ENCODE measurements around the gene ARHGAP8. TPM values are rescaled to one million over a fixed set of nuclear protein-coding genes. Genes with fewer than 3 reads are reported as not detected.
"Not testable (repeated sequence)": the region's sequence is repeated elsewhere in the genome, so short reads cannot be mapped to it uniquely, and the experiment has no call there.

The ARHGAP8 gene
- total RNA-seq, 2 donors from 2014 or later, result 2.3 TPM; not detected in 1

DNA sequence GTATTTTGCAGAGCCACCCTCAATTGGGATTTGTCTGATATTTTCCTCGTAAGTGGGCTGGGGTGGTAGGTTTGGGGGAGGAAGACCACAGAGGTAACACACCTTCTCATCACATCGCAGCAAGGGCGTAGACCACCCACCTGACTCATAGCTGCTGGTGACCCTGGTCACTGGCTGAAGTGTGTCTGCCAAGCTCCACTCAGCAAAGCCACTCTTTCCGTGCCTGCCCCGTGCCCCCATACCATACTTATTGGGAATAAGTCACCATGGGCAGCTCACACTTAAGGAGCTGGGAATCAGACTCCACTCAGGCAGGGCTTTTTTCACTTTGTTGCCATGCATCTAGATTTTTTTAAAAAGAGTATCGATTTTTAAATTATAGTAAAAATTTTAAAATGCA, 145.9 kb downstream of the ARHGAP8 start:
- Mint-ChIP-seq H3K9me3 (peaks cover 11% of the 10 kb centered on the region), H3K4me1 (no peaks in the 10 kb centered on the region), H3K4me3 (no peak overlapping the region), H3K36me3 (ENCODE audit: low read depth) (no peaks in the 10 kb centered on the region), H3K27me3 (peaks cover 12% of the 10 kb centered on the region), H3K27ac (no peak overlapping the region)
- ATAC-seq (replicated peaks), result no peak

DNA sequence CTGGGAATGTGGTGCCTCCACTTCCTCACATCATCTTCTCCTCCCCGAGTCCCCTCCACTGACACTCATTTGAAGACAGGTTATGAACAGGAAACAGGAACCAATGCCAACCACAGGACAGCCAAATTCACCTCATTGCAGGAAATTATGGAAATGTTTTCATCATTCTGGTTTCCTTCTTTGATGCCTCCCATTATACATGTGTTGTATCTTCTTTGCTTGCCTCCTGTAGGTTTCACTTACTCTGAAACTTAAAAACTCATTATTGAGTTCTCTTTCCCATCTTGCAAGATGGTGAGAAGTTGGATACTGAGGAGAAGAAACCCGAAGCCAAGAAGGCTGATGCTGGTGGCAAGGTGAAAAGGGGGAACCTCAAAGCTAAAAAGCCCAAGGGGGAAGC, 148.9 kb downstream of the ARHGAP8 start:
- Mint-ChIP-seq H3K27ac (no peak overlapping the region), H3K27me3 (peaks cover 29% of the 10 kb centered on the region), H3K4me3 (no peak overlapping the region), H3K4me1 (no peaks in the 10 kb centered on the region), H3K36me3 (ENCODE audit: low read depth) (no peaks in the 10 kb centered on the region), H3K9me3 (peaks cover 11% of the 10 kb centered on the region)
- ATAC-seq (replicated peaks), result no peak

DNA sequence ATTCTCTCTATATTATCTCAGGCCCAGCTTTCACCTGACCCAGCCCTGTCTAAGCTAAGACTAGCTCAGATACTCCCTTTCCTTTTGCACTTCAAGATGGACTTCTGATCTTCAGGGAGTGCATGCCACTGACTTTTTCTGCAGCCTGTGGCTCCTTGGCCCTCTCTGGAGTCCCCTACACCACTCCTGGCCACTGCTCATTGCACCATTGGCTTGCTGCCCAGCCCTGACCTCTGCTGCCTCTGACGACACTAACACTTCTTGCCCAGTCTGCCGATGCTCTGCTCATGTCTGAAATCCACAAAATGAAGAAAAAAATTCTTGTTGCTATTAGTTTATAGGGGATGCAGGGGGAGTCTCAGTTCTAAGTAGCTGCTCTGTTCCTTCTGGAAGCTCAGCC, 150.8 kb downstream of the ARHGAP8 start:
- H3K27ac Mint-ChIP-seq; H3K4me1 Mint-ChIP-seq; H3K4me3 Mint-ChIP-seq; ATAC-seq (replicated peaks); H3K36me3 Mint-ChIP-seq (ENCODE audit: low read depth): not testable (repeated sequence)
- peaks cover 34% of the 10 kb centered on the region for H3K27me3 Mint-ChIP-seq
- peaks cover 11% of the 10 kb centered on the region for H3K9me3 Mint-ChIP-seq

DNA sequence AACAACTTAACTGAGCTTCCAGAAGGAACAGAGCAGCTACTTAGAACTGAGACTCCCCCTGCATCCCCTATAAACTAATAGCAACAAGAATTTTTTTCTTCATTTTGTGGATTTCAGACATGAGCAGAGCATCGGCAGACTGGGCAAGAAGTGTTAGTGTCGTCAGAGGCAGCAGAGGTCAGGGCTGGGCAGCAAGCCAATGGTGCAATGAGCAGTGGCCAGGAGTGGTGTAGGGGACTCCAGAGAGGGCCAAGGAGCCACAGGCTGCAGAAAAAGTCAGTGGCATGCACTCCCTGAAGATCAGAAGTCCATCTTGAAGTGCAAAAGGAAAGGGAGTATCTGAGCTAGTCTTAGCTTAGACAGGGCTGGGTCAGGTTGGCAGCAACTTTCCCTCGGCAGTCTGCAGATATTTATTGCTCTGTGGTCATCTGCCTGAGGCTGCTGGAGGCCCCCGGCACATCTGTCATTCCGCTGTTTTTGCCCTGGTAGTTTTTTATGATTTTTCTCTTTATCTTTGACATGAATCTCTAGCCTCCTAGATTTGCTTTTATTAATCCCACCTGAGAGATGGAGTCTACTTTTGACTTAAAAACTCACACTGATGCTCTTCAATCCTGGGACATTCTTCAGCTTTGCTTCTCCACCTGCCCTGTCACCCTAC, 152.2 kb downstream of the ARHGAP8 start:
- not testable (repeated sequence) for H3K4me3 Mint-ChIP-seq
- H3K27me3 Mint-ChIP-seq, result peaks cover 32% of the 10 kb centered on the region

DNA sequence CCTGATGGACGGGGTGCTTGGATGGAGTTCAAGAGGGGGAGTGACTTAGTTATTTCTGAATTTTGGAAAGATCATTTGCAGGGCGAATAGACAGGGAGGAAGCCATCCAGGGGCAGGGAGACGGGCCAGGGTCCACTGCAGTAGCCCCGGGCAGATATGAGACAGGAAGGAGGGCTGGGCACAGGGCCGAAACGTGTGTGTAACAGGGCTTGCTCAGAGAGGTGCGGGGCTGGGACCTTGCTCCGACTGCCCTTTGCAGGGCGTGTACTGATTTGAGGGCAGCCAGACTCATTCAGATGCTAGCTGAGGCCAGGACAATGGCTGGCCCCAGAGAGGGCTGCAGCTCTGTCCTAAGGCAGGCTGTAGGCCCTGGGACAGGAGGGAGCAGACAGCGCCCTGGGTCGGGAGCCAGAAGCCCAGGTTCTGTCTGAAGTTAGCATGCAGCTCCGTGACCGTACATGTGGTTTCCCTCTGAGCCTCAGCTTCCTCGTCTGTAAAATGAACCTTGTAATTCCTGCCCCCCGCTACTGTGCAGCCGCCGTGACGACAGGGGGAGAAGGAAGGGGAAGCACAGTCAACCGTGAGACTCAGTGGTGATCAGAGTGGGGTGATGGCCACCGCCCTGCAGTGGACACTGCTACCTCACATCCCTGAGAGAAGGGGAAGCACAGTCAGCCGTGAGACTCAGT, 154.0 kb downstream of the ARHGAP8 start:
- no peak overlapping the region for H3K27ac Mint-ChIP-seq
- peaks cover 36% of the 10 kb centered on the region for H3K27me3 Mint-ChIP-seq
- no peak for ATAC-seq (replicated peaks)
- no peak overlapping the region for H3K4me3 Mint-ChIP-seq
- no peaks in the 10 kb centered on the region for H3K36me3 Mint-ChIP-seq (ENCODE audit: low read depth)
- no peaks in the 10 kb centered on the region for H3K4me1 Mint-ChIP-seq
- peaks cover 10% of the 10 kb centered on the region for H3K9me3 Mint-ChIP-seq

More for the DNA sequence above, 152.2 kb downstream of the ARHGAP8 start:
- not testable (repeated sequence) for H3K36me3 Mint-ChIP-seq (ENCODE audit: low read depth); ATAC-seq (replicated peaks); H3K27ac Mint-ChIP-seq; H3K4me1 Mint-ChIP-seq
- H3K9me3 Mint-ChIP-seq, result peaks cover 11% of the 10 kb centered on the region

DNA sequence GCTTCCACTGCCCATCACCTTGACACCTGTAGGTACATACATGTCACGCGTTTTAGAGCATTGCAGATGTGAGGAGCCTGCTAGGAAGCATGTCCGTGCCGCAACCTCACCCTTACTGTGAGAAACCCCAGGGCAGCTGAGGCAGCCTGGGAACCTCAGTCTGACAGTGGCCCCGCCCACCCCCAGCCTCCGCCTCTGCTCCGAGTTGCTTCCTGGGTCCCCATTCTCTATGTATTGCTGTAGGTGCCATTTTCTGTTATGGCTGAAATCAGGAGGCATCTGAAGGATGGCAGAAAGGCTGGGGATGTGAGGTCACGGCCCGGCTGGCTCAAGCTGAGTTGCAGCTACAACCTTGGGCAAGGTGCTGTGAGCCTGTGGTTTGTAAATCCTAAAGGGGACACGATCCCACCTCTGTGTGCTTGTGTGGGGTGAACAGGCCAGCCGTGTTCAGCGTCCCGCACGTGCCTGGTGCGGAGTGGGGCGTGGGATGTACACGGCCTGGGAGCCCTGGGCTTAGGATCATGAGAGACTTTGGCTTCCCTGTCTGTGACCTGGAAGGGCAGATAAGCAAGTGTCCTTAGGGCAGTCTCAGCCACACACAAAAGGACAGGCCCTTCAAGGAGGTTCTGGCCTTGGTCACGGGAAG, 154.7 kb downstream of the ARHGAP8 start:
- Mint-ChIP-seq H3K27ac (no peak overlapping the region), H3K27me3 (peaks cover 36% of the 10 kb centered on the region), H3K9me3 (peaks cover 10% of the 10 kb centered on the region), H3K36me3 (ENCODE audit: low read depth) (no peaks in the 10 kb centered on the region), H3K4me1 (no peaks in the 10 kb centered on the region), H3K4me3 (no peak overlapping the region)
- ATAC-seq (replicated peaks), result no peak

DNA sequence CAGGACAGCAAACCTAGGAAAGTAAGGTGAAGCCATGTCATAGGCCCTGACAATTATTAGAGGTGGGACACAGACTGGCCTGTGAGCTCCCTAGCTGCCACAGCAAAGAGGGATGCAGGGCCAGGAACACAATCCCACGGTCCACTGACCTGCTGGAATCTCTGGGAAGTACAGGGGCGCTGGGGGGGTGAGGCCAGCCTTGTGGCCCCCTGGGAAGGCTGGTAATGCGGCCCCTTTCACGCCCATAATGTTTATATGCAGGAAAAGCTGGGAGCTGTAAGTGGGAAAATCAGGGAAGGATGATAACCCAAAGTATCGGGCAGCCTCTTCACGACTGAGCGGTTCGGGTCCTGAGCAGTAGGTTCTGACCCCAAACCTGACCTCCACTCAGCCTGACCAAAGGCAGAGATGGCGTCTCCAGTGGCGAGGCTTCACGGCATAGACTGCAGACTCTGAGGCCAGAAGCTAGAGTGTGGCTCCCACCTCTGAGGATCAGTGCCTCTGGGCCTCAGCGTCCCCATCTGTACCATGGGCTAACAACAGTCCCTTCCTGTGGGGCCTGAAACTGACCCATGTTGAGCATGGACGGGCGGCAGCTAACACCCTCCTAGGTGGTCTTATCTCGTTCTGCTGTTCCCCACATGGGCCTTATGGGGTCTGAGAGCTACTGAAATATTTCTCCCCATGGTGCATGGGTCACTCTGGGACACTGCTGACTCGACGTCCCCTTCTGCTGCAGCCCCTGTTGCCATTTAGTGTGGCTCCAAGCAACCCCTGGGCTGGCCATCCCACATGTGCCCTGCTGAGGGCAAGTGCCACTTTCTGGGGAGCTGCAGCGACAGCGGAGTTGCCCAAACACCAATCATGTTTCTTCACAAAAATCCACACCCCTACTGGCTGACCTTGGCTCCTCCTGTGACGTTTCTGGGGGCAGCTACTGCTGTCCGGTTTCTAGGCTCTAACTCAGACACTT, 155.7 kb downstream of the ARHGAP8 start:
- Mint-ChIP-seq H3K27ac (no peak overlapping the region), H3K4me3 (no peak overlapping the region), H3K4me1 (no peaks in the 10 kb centered on the region), H3K9me3 (peaks cover 7% of the 10 kb centered on the region), H3K27me3 (peaks cover 37% of the 10 kb centered on the region), H3K36me3 (ENCODE audit: low read depth) (no peaks in the 10 kb centered on the region)
- ATAC-seq (replicated peaks), result no peak

DNA sequence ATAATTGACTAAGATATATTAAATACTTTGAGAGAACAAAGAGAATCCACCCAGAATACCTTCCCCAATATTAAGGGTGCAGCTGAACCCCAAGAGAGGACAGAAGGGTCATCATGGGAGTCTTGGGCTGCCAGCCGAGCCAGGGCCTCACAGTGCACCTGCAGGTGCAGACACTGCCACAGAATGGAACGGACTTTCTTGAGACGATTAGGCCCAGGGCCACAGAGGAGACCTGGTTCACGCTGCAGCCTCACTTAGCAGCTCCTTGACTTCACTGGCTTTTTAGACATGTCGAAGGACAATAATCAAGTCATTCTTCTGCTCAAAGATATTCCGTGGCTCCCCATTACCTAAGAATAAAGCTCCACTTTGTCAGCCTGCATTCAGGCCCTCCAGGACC, 156.9 kb downstream of the ARHGAP8 start:
- ATAC-seq (replicated peaks), result no peak
- H3K4me1 Mint-ChIP-seq, result no peaks in the 10 kb centered on the region
- H3K36me3 Mint-ChIP-seq (ENCODE audit: low read depth), result no peaks in the 10 kb centered on the region
- H3K9me3 Mint-ChIP-seq, result peaks cover 6% of the 10 kb centered on the region
- no peak overlapping the region for H3K4me3 Mint-ChIP-seq
- peaks cover 33% of the 10 kb centered on the region for H3K27me3 Mint-ChIP-seq
- H3K27ac Mint-ChIP-seq, result no peak overlapping the region

Other genes starting within 250 kb of the ARHGAP8 start
- 10 to 100 TPM; 15.1 to 19.9 TPM for gene PRR5, start 50.4 kb upstream of the ARHGAP8 start, total RNA-seq

Measured in activated T-helper 17 cell treated with anti-CD3 and anti-CD28 coated beads, Interleukin-2, amount 50 U/mL, for 72 hours (primary cell).